Measurements from ENCODE around the gene AANAT.
"Not testable (repeated sequence)": the region's sequence is repeated elsewhere in the genome, so short reads cannot be mapped to it uniquely, and the experiment has no call there.

- not testable (repeated sequence) for TF ChIP-seq CTCF (IDR thresholded peaks at IDR 0.05; ENCODE audit: extremely low read depth in 1 of 2, insufficient read depth in 1 of 2, low read depth in 1 of 2, low read length in 2 of 2); EZH2 (IDR thresholded peaks at IDR 0.05; ENCODE audit: borderline replicate concordance, low read depth, low read length, severe bottlenecking); POLR2AphosphoS5 (IDR thresholded peaks at IDR 0.05; ENCODE audit: insufficient read depth, low read depth, low read length); POLR2A (IDR thresholded peaks at IDR 0.05; ENCODE audit: low read depth, low read length)
- TF ChIP-seq, protein P1, sequence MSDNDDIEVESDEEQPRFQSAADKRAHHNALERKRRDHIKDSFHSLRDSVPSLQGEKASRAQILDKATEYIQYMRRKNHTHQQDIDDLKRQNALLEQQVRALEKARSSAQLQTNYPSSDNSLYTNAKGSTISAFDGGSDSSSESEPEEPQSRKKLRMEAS (IDR thresholded peaks at IDR 0.05; ENCODE audit: insufficient read depth, insufficient read length) = not testable (repeated sequence)
Observed at GRCh38 chr17:76514355-76514754, 47.0 kb downstream of the AANAT start.

All from endothelial cell of umbilical vein (primary cell).